HepG2 (cell line): ENCODE results near the gene HIVEP2. TPM values are rescaled to one million over a fixed set of nuclear protein-coding genes. Genes with fewer than 3 reads are reported as not detected.
A peak's percentile ranks its signal among the peaks of the same experiment; 100 is the strongest.

Source experiments
- ATM ChIP-seq: fragments of 450-650 bp; IDR thresholded peaks from 2 replicates; pipeline ENCODE4 v1.7.1; 2017; ENCODE audit warnings: mild to moderate bottlenecking, borderline replicate concordance
- CREB1 ChIP-seq, 2 experiments: fragments of 450-650 bp in 1 of 2; IDR thresholded peaks; 2 replicates each; pipeline ENCODE4 v1.6.1; 2016 to 2017; ENCODE audit warnings: control low read depth in 1 of 2, mild to moderate bottlenecking in 1 of 2, missing compliant biosample characterization in 1 of 2, missing genetic modification characterization in 1 of 2
- EHMT2 ChIP-seq: fragments of 200-600 bp; sonication (generic); IDR thresholded peaks from 2 replicates; pipeline ENCODE4 v1.7.0; 2017; ENCODE audit warnings: antibody characterized with exemption, low read depth, low read length, borderline replicate concordance
- GPN1 ChIP-seq: sonication (generic); formaldehyde crosslinking; IDR thresholded peaks from 2 replicates; pipeline ENCODE4 v1.5.1; 2020; ENCODE audit warnings: missing genetic modification reagents, borderline replicate concordance
- HDAC2 ChIP-seq: sonication (generic); formaldehyde crosslinking; IDR thresholded peaks from 2 replicates; pipeline ENCODE4 v1.4.0; 2020; ENCODE audit warnings: missing genetic modification reagents
- HMG20B ChIP-seq: conservative IDR thresholded peaks from 2 replicates; pipeline ENCODE4 v1.6.1; 2016; ENCODE audit warnings: missing genetic modification reagents, missing compliant biosample characterization
- HOXA5 ChIP-seq: sonication (generic); formaldehyde crosslinking; IDR thresholded peaks from 2 replicates; pipeline ENCODE4 v1.4.0; 2020; ENCODE audit warnings: missing genetic modification reagents
- KLF16 ChIP-seq, 2 experiments: sonication (generic) in 1 of 2; formaldehyde crosslinking in 1 of 2; IDR thresholded peaks; 2 replicates each; pipeline versions ENCODE4 v1.6.1 to v1.8.0; 2016 to 2023; ENCODE audit warnings: missing genetic modification reagents in 2 of 2, missing compliant biosample characterization in 1 of 2
- MXI1 ChIP-seq: IDR thresholded peaks from 3 replicates; pipeline ENCODE4 v1.6.1; 2012; ENCODE audit warnings: low read depth, low read length, inconsistent platforms, borderline replicate concordance
- NFIB ChIP-seq: sonication (generic); formaldehyde crosslinking; IDR thresholded peaks from 2 replicates; pipeline ENCODE4 v1.9.0; 2021; ENCODE audit warnings: missing genetic modification reagents, mild to moderate bottlenecking, borderline replicate concordance
- PHF20 ChIP-seq: sonication (generic); formaldehyde crosslinking; IDR thresholded peaks from 2 replicates; pipeline ENCODE4 v1.5.0; 2020; ENCODE audit warnings: mild to moderate bottlenecking, missing genetic modification reagents
- PPARG ChIP-seq: conservative IDR thresholded peaks from 2 replicates; pipeline ENCODE4 v1.6.1; 2016; ENCODE audit warnings: missing biosample characterization, missing genetic modification reagents
- SALL1 ChIP-seq: sonication (generic); formaldehyde crosslinking; IDR thresholded peaks from 2 replicates; pipeline ENCODE4 v1.8.0; 2022; ENCODE audit warnings: mild to moderate bottlenecking, missing genetic modification reagents
- SOX13 ChIP-seq, 3 experiments: fragments of 450-650 bp in 1 of 3; sonication (generic) in 1 of 3; formaldehyde crosslinking in 1 of 3; IDR thresholded peaks in 2 of 3; conservative IDR thresholded peaks in 1 of 3; 2 replicates each; pipeline versions ENCODE4 v1.5.0 to v1.6.1; 2016 to 2020; ENCODE audit warnings: antibody characterized with exemption in 1 of 3, mild to moderate bottlenecking in 1 of 3, missing compliant biosample characterization in 1 of 3, missing genetic modification reagents in 1 of 3, moderate library complexity in 1 of 3
- SOX5 ChIP-seq: IDR thresholded peaks from 2 replicates; pipeline ENCODE4 v1.6.1; 2016; ENCODE audit warnings: borderline replicate concordance
- SP140L ChIP-seq: sonication (generic); formaldehyde crosslinking; IDR thresholded peaks from 2 replicates; pipeline ENCODE4 v1.4.0; 2020; ENCODE audit warnings: missing genetic modification reagents, borderline replicate concordance
- TBL1XR1 ChIP-seq: fragments of 150-350 bp; IDR thresholded peaks from 2 replicates; pipeline ENCODE4 v1.6.1; 2014; ENCODE audit warnings: borderline replicate concordance, low read length; ENCODE audit not compliant: partially characterized antibody
- TGIF2 ChIP-seq: IDR thresholded peaks from 2 replicates; pipeline ENCODE4 v1.6.1; 2016; ENCODE audit warnings: control low read depth, missing compliant biosample characterization
- ZBTB38 ChIP-seq: sonication (generic); formaldehyde crosslinking; IDR thresholded peaks from 2 replicates; pipeline ENCODE4 v1.5.1; 2020; ENCODE audit warnings: mild to moderate bottlenecking, missing genetic modification reagents
- ZFP36L1 ChIP-seq: sonication (generic); formaldehyde crosslinking; IDR thresholded peaks from 2 replicates; pipeline ENCODE4 v1.8.0; 2022; ENCODE audit warnings: mild to moderate bottlenecking, missing genetic modification reagents, moderate library complexity
- ZNF101 ChIP-seq: sonication (generic); formaldehyde crosslinking; IDR thresholded peaks from 2 replicates; pipeline ENCODE4 v1.4.0; 2020; ENCODE audit warnings: mild to moderate bottlenecking, low read depth, missing genetic modification reagents, borderline replicate concordance
- ZNF331 ChIP-seq: sonication (generic); formaldehyde crosslinking; IDR thresholded peaks from 2 replicates; pipeline ENCODE4 v1.4.0; 2020; ENCODE audit warnings: missing genetic modification reagents
- polyA plus RNA-seq, 8 experiments: library from polyadenylated mRNA; depleted of rRNA in 3 of 8; stranded (reverse) in 7 of 8; unstranded in 1 of 8; fragments of >200 nt; fragmentation: Illumina TruSeq in 4 of 8; extraction: Trizol in 4 of 8; gene quantifications; 2 replicates each; pipeline versions ENCODE4 v1.2.1 to v1.2.3, GENCODE V29; 2011 to 2016; ENCODE audit warnings: low read depth in 4 of 8, missing spikeins in 1 of 8, mixed read lengths in 1 of 8; ENCODE audit not compliant: insufficient read depth in 1 of 8
- total RNA-seq, 5 experiments: library from RNA; depleted of rRNA; stranded (reverse); fragments of >200 nt; fragmentation: Illumina TruSeq; extraction: Trizol; gene quantifications; 2 replicates each; pipeline ENCODE4 v1.2.3, GENCODE V29; 2016; ENCODE audit warnings: low read depth in 1 of 5
- TF ChIP-seq, protein P1 (sequence below): sonication (generic); formaldehyde crosslinking; conservative IDR thresholded peaks from 2 replicates; pipeline ENCODE4 v1.4.0; 2020; ENCODE audit warnings: mild to moderate bottlenecking, missing genetic modification reagents, moderate library complexity
- TF ChIP-seq, protein P2 (sequence below): IDR thresholded peaks from 2 replicates; pipeline ENCODE4 v1.6.1; 2016
- TF ChIP-seq, protein P3 (sequence below), 2 experiments: sonication (generic) in 1 of 2; formaldehyde crosslinking in 1 of 2; IDR thresholded peaks; 2 replicates each; pipeline versions ENCODE4 v1.4.0 to v1.6.1; 2018 to 2020; ENCODE audit warnings: missing genetic modification reagents in 2 of 2, borderline replicate concordance in 1 of 2, low read depth in 1 of 2, mild to moderate bottlenecking in 1 of 2, missing biosample characterization in 1 of 2

HIVEP2 gene
- total and polyA plus RNA-seq, 2 of the 13 experiments (the other 11 are each of a cell fraction or from before 2014, with no cell fraction given), result 3.4 to 12.9 TPM

DNA sequence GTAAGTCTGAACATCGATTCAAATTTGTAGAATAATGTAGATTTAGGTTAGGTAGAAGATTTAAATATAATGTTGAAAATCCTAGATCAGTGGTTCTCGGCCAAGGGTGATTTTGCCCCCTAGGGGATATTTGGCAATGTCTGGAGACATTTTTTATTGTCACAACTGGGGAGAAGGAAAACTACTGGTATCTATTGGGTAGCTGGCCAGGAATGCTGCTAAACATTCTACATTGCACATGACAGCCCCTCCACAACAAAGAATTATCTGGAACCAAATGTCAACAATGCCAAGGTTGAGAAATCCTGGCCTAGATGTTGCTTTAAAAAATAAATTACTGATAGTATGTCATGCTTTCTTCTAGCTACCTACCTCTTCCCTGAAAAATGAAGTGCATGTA, 76.1 kb downstream of the HIVEP2 start (continued):
- TF ChIP-seq, protein P1, sequence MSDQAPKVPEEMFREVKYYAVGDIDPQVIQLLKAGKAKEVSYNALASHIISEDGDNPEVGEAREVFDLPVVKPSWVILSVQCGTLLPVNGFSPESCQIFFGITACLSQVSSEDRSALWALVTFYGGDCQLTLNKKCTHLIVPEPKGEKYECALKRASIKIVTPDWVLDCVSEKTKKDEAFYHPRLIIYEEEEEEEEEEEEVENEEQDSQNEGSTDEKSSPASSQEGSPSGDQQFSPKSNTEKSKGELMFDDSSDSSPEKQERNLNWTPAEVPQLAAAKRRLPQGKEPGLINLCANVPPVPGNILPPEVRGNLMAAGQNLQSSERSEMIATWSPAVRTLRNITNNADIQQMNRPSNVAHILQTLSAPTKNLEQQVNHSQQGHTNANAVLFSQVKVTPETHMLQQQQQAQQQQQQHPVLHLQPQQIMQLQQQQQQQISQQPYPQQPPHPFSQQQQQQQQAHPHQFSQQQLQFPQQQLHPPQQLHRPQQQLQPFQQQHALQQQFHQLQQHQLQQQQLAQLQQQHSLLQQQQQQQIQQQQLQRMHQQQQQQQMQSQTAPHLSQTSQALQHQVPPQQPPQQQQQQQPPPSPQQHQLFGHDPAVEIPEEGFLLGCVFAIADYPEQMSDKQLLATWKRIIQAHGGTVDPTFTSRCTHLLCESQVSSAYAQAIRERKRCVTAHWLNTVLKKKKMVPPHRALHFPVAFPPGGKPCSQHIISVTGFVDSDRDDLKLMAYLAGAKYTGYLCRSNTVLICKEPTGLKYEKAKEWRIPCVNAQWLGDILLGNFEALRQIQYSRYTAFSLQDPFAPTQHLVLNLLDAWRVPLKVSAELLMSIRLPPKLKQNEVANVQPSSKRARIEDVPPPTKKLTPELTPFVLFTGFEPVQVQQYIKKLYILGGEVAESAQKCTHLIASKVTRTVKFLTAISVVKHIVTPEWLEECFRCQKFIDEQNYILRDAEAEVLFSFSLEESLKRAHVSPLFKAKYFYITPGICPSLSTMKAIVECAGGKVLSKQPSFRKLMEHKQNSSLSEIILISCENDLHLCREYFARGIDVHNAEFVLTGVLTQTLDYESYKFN (CRISPR knock-in tag), result peak; percentile 46
- peak; percentile 75; the same call in 1 of the 2 replicates for TF ChIP-seq ZNF331 (CRISPR knock-in tag)
- TF ChIP-seq SP140L (CRISPR knock-in tag), result no peak
- TF ChIP-seq TBL1XR1, result peak; percentile 54
- peak; percentile 90 for TF ChIP-seq SOX13 (IDR thresholded peaks at IDR 0.05)
- peak in 1 of 2 experiments; percentile 98; a peak in 2 of 4 replicates for TF ChIP-seq SOX13 (CRISPR knock-in tag; conservative IDR thresholded peaks at IDR 0.05 in 1 of 2, IDR thresholded peaks at IDR 0.05 in 1 of 2)
- TF ChIP-seq MXI1, result peak; percentile 22; the same call in 1 of the 3 replicates
- no peak for TF ChIP-seq NFIB (CRISPR knock-in tag)
- peak; percentile 72 for TF ChIP-seq HDAC2
- TF ChIP-seq GPN1, result no peak
- no peak for TF ChIP-seq ZNF101 (CRISPR knock-in tag)
- peak; percentile 98 for TF ChIP-seq SOX5 (CRISPR knock-in tag)
- TF ChIP-seq KLF16 (CRISPR knock-in tag; IDR thresholded peaks at IDR 0.05), result 0 out of 4 replicates have a peak, but pooled peaks of 1 of the 2 experiments have one; percentile 29
- TF ChIP-seq EHMT2, result peak; percentile 53; the same call in 1 of the 2 replicates
- TF ChIP-seq ATM, result no peak
- TF ChIP-seq, protein P2, sequence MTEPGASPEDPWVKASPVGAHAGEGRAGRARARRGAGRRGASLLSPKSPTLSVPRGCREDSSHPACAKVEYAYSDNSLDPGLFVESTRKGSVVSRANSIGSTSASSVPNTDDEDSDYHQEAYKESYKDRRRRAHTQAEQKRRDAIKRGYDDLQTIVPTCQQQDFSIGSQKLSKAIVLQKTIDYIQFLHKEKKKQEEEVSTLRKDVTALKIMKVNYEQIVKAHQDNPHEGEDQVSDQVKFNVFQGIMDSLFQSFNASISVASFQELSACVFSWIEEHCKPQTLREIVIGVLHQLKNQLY (CRISPR knock-in tag), result 0 out of 2 replicates have a peak, but pooled peaks have one; percentile 39
- no peak for TF ChIP-seq ZFP36L1
- 0 out of 2 replicates have a peak, but pooled peaks have one; percentile 23 for TF ChIP-seq HMG20B (CRISPR knock-in tag)
- no peak for TF ChIP-seq ZBTB38 (CRISPR knock-in tag)
- TF ChIP-seq TGIF2 (CRISPR knock-in tag), result peak; percentile 51; the same call in 1 of the 2 replicates
- TF ChIP-seq PHF20 (CRISPR knock-in tag), result no peak
- TF ChIP-seq, protein P3, sequence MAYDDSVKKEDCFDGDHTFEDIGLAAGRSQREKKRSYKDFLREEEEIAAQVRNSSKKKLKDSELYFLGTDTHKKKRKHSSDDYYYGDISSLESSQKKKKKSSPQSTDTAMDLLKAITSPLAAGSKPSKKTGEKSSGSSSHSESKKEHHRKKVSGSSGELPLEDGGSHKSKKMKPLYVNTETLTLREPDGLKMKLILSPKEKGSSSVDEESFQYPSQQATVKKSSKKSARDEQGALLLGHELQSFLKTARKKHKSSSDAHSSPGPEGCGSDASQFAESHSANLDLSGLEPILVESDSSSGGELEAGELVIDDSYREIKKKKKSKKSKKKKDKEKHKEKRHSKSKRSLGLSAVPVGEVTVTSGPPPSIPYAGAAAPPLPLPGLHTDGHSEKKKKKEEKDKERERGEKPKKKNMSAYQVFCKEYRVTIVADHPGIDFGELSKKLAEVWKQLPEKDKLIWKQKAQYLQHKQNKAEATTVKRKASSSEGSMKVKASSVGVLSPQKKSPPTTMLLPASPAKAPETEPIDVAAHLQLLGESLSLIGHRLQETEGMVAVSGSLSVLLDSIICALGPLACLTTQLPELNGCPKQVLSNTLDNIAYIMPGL (CRISPR knock-in tag; IDR thresholded peaks at IDR 0.05; ENCODE audit: borderline replicate concordance in 1 of 2, low read depth in 1 of 2), result no peak
- TF ChIP-seq HOXA5 (CRISPR knock-in tag), result no peak; the same call in 1 of the 2 replicates
- no peak for TF ChIP-seq CREB1 (IDR thresholded peaks at IDR 0.05)
- peak; percentile 31; the same call in 1 of the 2 replicates for TF ChIP-seq CREB1 (CRISPR knock-in tag; IDR thresholded peaks at IDR 0.05)
- peak; percentile 55; the same call in 1 of the 2 replicates for TF ChIP-seq SALL1 (CRISPR knock-in tag)
- peak; percentile 55 for TF ChIP-seq PPARG
